ENCODE results near the gene PRPF40B. TPM values are rescaled to one million over a fixed set of nuclear protein-coding genes. Genes with fewer than 3 reads are reported as not detected.

The PRPF40B gene
- total and polyA plus RNA-seq, 9 of the 15 experiments (the other 6 are each of a cell fraction or from before 2014, with no cell fraction given) = 0.55 to 10.6 (median 4.8) TPM

GRCh38 chr12:49644620-49644994 lies 21.2 kb downstream of the PRPF40B start (continued):
- TF ChIP-seq ZNF592 (IDR thresholded peaks at IDR 0.05) = 0 out of 2 replicates have a peak, but pooled peaks have one; percentile 33
- no peak for TF ChIP-seq FOXP1 (CRISPR knock-in tag; IDR thresholded peaks at IDR 0.05)
- TF ChIP-seq ZFP36 (IDR thresholded peaks at IDR 0.05; ENCODE audit: low read depth, low read length, partially characterized antibody) = no peak
- peak; percentile 95 to 96 (median 96) for TF ChIP-seq CTCF (IDR thresholded peaks at IDR 0.05 in 2 of 3, conservative IDR thresholded peaks at IDR 0.05 in 1 of 3; ENCODE audit: insufficient read depth in 2 of 3, low read depth in 1 of 3, low read length in 3 of 3)
- TF ChIP-seq JUN (IDR thresholded peaks at IDR 0.05; ENCODE audit: borderline replicate concordance, low read depth, low read length) = peak; percentile 33; the same call in 1 of the 2 replicates
- TF ChIP-seq JUN (CRISPR knock-in tag; IDR thresholded peaks at IDR 0.05; ENCODE audit: borderline replicate concordance) = no peak
- TF ChIP-seq JUND (IDR thresholded peaks at IDR 0.05; ENCODE audit: borderline replicate concordance, low read depth, low read length) = peak; percentile 39; the same call in 1 of the 2 replicates
- no peak for TF ChIP-seq JUND (tag; IDR thresholded peaks at IDR 0.05; ENCODE audit: borderline replicate concordance, low read depth, low read length)
- TF ChIP-seq NR2C2 (CRISPR knock-in tag; IDR thresholded peaks at IDR 0.05) = 0 out of 2 replicates have a peak, but pooled peaks have one; percentile 25
- TF ChIP-seq NR2C2 (tag; IDR thresholded peaks at IDR 0.05) = no peak
- TF ChIP-seq PYGO2 (tag; IDR thresholded peaks at IDR 0.05) = no peak
- TF ChIP-seq E2F4 (CRISPR knock-in tag; IDR thresholded peaks at IDR 0.05; ENCODE audit: low read depth) = no peak
- no peak for TF ChIP-seq PBX2 (CRISPR knock-in tag; IDR thresholded peaks at IDR 0.05; ENCODE audit: low read depth)
- peak; percentile 55 for TF ChIP-seq PBX2 (tag; conservative IDR thresholded peaks at IDR 0.05; ENCODE audit: low read depth)
- TF ChIP-seq NR1H2 (CRISPR knock-in tag; IDR thresholded peaks at IDR 0.05) = no peak
- no peak for TF ChIP-seq PTRF (tag; IDR thresholded peaks at IDR 0.05)
- no peak for TF ChIP-seq HOXB6 (CRISPR knock-in tag; IDR thresholded peaks at IDR 0.05; ENCODE audit: borderline replicate concordance)
- no peak for TF ChIP-seq NCOR1 (IDR thresholded peaks at IDR 0.05)
- no peak for TF ChIP-seq HNRNPLL (IDR thresholded peaks at IDR 0.05; ENCODE audit: low read depth, low read length, poor library complexity, severe bottlenecking)

All from K562 (cell line).